Activated T-cell treated with anti-CD3 and anti-CD28 coated beads for 4 hours (primary cell): ENCODE measurements around the gene NEK7.
"Not testable (repeated sequence)": the region's sequence is repeated elsewhere in the genome, so short reads cannot be mapped to it uniquely, and the experiment has no call there.

ENCODE experiments used
- DNase-seq: peaks from one replicate; pipeline ENCODE4 v3.0.0-alpha.2; 2020

Gene NEK7

GRCh38 chr1:198156745-198157240, at the start of gene NEK7:
NEK7 (plus strand) TSS chr1:198156998; CDS start chr1:198232581, 75,583 bp downstream.
- DNase-seq = peak; percentile 38

GRCh38 chr1:198107091-198107501, 49.7 kb upstream of the NEK7 start:
- no peak for DNase-seq

GRCh38 chr1:198108636-198109370, 48.0 kb upstream of the NEK7 start:
- DNase-seq = no peak

- DNase-seq = no peak
These were observed 47.5 kb upstream of the NEK7 start for GRCh38 chr1:198109371-198109715.

- DNase-seq = no peak
These were observed 43.5 kb upstream of the NEK7 start for GRCh38 chr1:198113342-198113750.

GRCh38 chr1:198116069-198116468, 40.7 kb upstream of the NEK7 start:
- DNase-seq = no peak

GRCh38 chr1:198116469-198116868, 40.3 kb upstream of the NEK7 start:
- no peak for DNase-seq

- no peak for DNase-seq
These were observed 39.5 kb upstream of the NEK7 start for GRCh38 chr1:198117267-198117666.

- no peak for DNase-seq
These were observed 38.7 kb upstream of the NEK7 start for GRCh38 chr1:198118134-198118533.

- DNase-seq = no peak
These were observed 36.9 kb upstream of the NEK7 start for GRCh38 chr1:198119906-198120305.

- no peak for DNase-seq
These were observed 35.6 kb upstream of the NEK7 start for GRCh38 chr1:198121056-198121826.

- DNase-seq = no peak
These were observed 34.1 kb upstream of the NEK7 start for GRCh38 chr1:198122693-198123092.

- DNase-seq = no peak
These were observed 33.7 kb upstream of the NEK7 start for GRCh38 chr1:198123133-198123532.

GRCh38 chr1:198124673-198125072, 32.1 kb upstream of the NEK7 start:
- DNase-seq = no peak

- no peak for DNase-seq
These were observed 30.6 kb upstream of the NEK7 start for GRCh38 chr1:198125995-198126735.

- no peak for DNase-seq
These were observed 28.3 kb upstream of the NEK7 start for GRCh38 chr1:198128533-198128932.

- not testable (repeated sequence) for DNase-seq
These were observed 26.7 kb upstream of the NEK7 start for GRCh38 chr1:198130053-198130452.

GRCh38 chr1:198132060-198132781, 24.6 kb upstream of the NEK7 start:
- no peak for DNase-seq

GRCh38 chr1:198134252-198134651, 22.5 kb upstream of the NEK7 start:
- DNase-seq = no peak

GRCh38 chr1:198135366-198135765, 21.4 kb upstream of the NEK7 start:
- DNase-seq = no peak

- DNase-seq = no peak
These were observed 15.0 kb upstream of the NEK7 start for GRCh38 chr1:198141668-198142351.

GRCh38 chr1:198143797-198144196, 13.0 kb upstream of the NEK7 start:
- no peak for DNase-seq
